Uterus (tissue), 4 donors: Measurements from ENCODE around the gene TMEM270. TPM values are rescaled to one million over a fixed set of nuclear protein-coding genes. Genes with fewer than 3 reads are reported as not detected.

Experiments used
- DNase-seq, 2 donors: peaks; one replicate each; pipeline ENCODE4 v3.0.0-alpha.2; 2019 to 2020
- H3K27ac ChIP-seq, 2 donors: fragments of 200-600 bp; sonication (generic); 1 replicate in 1 of 2; 2 replicates in 1 of 2; pipeline ENCODE4 v1.5.1; 2016 to 2018
- H3K27me3 ChIP-seq, 2 donors: fragments of 200-600 bp; sonication (generic); one replicate each; pipeline ENCODE4 v1.5.1; 2018 to 2019; ENCODE audit warnings: control low read depth in 1 of 2
- H3K36me3 ChIP-seq, 2 donors: fragments of 200-600 bp; sonication (generic); one replicate each; pipeline ENCODE4 v1.5.1; 2019; ENCODE audit warnings: control low read depth in 1 of 2
- H3K4me1 ChIP-seq, 2 donors: fragments of 200-600 bp; sonication (generic); one replicate each; pipeline ENCODE4 v1.5.1; 2018 to 2019; ENCODE audit warnings: control low read depth in 1 of 2
- H3K4me3 ChIP-seq, 2 donors: fragments of 200-600 bp; sonication (generic); 1 replicate in 1 of 2; 2 replicates in 1 of 2; pipeline ENCODE4 v1.5.1; 2018 to 2019; ENCODE audit warnings: mild to moderate bottlenecking in 1 of 2
- H3K9me3 ChIP-seq, 2 donors: fragments of 200-600 bp; sonication (generic); one replicate each; pipeline ENCODE4 v1.5.1; 2019; ENCODE audit warnings: control low read depth in 1 of 2
- POLR2A ChIP-seq, 2 donors: fragments of 450-650 bp; IDR thresholded peaks; one replicate each; pipeline ENCODE4 v1.6.1; 2016; ENCODE audit warnings: antibody characterized with exemption in 2 of 2, mild to moderate bottlenecking in 1 of 2, moderate library complexity in 1 of 2
- intact Hi-C: fragments of 100-400 bp; cut with DNase I; formaldehyde crosslinking; loops from one replicate; pipeline ENCODE4 v1.15.1; 2023; ENCODE audit warnings: low total_unique reads
- total RNA-seq, 4 donors: library from RNA; depleted of rRNA in 3 of 4; stranded (reverse); fragments of >200 nt in 3 of 4; gene quantifications; one replicate each; pipeline versions ENCODE4 v1.1.0 to v1.2.4, GENCODE V29; 2014 to 2023
- TF ChIP-seq, protein P1 (sequence below), 4 experiments: fragments of 200-600 bp in 2 of 4; fragments of 450-650 bp in 2 of 4; sonication (generic) in 2 of 4; IDR thresholded peaks; one replicate each; pipeline ENCODE4 v1.5.1; 2016 to 2019; ENCODE audit warnings: antibody characterized with exemption in 4 of 4, mild to moderate bottlenecking in 2 of 4, moderate library complexity in 1 of 4
- donor health status: DM: yes; HTN: yes; CAD: no.

Gene TMEM270
- total RNA-seq, 4 donors from 2014 or later = 1.1 TPM; not detected in 3

DNA sequence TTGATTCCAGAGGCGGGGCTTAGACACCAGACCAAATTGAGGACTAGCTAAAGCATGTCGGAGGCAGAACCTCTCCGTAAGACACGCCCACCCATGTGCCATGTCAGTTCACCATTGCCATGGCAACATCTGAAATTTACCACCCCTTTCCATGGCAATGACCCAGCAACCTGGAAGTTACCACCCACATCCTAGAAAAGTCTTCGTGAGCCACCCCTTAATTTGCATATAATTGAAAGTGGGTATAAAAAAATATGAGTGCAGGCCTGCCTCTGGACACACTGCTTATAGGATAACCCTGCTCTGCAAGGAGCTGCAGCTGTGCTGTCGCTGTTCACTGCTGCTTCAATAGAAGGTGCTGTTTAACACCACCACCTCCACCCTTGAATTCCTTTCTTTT, 28.0 kb downstream of the TMEM270 start:
- H3K27ac ChIP-seq = no peak overlapping the region
- H3K36me3 ChIP-seq = no peaks in the 10 kb centered on the region
- H3K4me1 ChIP-seq = peaks cover 0 to 22% of the 10 kb centered on the region in 2 donors
- no peaks in the 10 kb centered on the region for H3K27me3 ChIP-seq
- no peak overlapping the region for H3K4me3 ChIP-seq
- no peaks in the 10 kb centered on the region for H3K9me3 ChIP-seq
- TF ChIP-seq POLR2A (IDR thresholded peaks at IDR 0.05) = no peak
- TF ChIP-seq, protein P1, sequence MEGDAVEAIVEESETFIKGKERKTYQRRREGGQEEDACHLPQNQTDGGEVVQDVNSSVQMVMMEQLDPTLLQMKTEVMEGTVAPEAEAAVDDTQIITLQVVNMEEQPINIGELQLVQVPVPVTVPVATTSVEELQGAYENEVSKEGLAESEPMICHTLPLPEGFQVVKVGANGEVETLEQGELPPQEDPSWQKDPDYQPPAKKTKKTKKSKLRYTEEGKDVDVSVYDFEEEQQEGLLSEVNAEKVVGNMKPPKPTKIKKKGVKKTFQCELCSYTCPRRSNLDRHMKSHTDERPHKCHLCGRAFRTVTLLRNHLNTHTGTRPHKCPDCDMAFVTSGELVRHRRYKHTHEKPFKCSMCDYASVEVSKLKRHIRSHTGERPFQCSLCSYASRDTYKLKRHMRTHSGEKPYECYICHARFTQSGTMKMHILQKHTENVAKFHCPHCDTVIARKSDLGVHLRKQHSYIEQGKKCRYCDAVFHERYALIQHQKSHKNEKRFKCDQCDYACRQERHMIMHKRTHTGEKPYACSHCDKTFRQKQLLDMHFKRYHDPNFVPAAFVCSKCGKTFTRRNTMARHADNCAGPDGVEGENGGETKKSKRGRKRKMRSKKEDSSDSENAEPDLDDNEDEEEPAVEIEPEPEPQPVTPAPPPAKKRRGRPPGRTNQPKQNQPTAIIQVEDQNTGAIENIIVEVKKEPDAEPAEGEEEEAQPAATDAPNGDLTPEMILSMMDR (IDR thresholded peaks at IDR 0.05) = no peak
- DNase-seq = no peak
- intact Hi-C loops = no loop called here

DNA sequence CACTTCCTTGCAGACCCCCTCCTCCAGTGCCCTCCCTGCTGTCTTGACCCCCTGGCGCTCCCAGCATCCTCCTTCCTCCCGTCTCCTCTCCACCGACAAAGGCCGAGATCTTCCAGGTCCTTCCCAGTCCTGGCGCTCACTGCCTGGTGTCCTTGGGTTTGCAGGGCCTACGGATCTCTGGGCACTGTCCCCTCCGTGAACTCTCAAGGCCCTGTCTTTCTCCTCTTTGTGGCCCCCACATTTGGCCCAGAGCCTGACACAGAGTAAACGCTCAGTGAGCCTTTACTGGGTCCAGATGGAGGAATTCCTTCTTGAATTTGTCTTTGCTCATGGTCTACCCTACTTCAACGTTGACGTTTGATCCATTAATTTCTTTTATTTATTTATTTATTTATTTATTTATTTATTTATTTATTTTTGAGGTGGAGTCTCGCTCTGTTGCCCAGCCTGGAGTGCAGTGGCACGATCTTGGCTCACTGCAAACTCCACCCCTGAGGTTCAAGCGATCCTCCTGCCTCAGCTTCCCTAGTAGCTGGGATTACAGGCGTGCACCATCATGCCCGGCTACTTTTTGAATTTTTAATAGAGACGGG, 29.7 kb downstream of the TMEM270 start:
- Histone ChIP-seq H3K27ac (no peak overlapping the region), H3K4me1 (peaks cover 5 to 29% of the 10 kb centered on the region in 2 donors), H3K36me3 (no peaks in the 10 kb centered on the region), H3K9me3 (no peaks in the 10 kb centered on the region), H3K4me3 (no peak overlapping the region), H3K27me3 (no peaks in the 10 kb centered on the region)
- no peak for DNase-seq
- no peak for TF ChIP-seq POLR2A (IDR thresholded peaks at IDR 0.05)
- TF ChIP-seq, protein P1 (IDR thresholded peaks at IDR 0.05) = no peak
- intact Hi-C loops = no loop called here

DNA sequence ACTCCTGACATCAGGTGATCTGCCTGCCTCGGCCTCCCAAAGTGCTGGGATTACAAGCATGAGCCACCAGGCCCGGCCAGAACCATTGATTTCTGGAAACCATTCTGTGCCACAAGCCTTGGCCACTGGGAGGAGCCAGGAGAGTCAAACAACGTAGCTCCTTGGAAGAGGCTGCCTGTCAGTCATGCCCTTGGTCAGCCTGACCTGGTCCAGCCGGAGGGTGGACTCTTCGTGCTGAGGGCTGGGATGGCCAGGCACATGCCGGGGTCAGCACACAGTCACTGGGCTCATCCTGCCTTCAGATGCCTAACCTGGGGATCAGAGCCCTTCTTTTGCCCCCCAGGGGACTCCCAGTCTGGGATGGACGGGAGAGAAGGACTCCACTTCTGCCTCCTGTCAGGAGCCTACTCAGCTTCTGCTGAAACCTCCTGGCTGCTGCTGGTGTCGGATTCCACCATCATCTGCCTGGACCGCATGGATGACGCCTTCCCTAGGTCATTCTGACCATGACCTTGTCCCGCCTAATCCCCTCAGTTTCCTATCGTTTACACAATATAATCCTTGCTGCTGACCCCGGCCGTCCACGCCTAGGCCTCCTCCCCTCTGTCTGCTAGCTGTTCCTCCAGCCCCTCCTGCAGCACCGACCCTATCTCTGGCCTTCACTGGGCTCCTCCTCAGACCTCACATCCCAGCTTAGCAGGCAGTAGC, 30.4 kb downstream of the TMEM270 start:
- Histone ChIP-seq H3K4me1 (peaks cover 5 to 25% of the 10 kb centered on the region in 2 donors), H3K36me3 (no peaks in the 10 kb centered on the region), H3K27me3 (no peaks in the 10 kb centered on the region), H3K4me3 (no peak overlapping the region), H3K27ac (peak overlapping the region; percentile 32 to 61), H3K9me3 (no peaks in the 10 kb centered on the region)
- intact Hi-C loops = no loop called here
- no peak for DNase-seq
- TF ChIP-seq, protein P1 (IDR thresholded peaks at IDR 0.05) = no peak
- no peak for TF ChIP-seq POLR2A (IDR thresholded peaks at IDR 0.05)

DNA sequence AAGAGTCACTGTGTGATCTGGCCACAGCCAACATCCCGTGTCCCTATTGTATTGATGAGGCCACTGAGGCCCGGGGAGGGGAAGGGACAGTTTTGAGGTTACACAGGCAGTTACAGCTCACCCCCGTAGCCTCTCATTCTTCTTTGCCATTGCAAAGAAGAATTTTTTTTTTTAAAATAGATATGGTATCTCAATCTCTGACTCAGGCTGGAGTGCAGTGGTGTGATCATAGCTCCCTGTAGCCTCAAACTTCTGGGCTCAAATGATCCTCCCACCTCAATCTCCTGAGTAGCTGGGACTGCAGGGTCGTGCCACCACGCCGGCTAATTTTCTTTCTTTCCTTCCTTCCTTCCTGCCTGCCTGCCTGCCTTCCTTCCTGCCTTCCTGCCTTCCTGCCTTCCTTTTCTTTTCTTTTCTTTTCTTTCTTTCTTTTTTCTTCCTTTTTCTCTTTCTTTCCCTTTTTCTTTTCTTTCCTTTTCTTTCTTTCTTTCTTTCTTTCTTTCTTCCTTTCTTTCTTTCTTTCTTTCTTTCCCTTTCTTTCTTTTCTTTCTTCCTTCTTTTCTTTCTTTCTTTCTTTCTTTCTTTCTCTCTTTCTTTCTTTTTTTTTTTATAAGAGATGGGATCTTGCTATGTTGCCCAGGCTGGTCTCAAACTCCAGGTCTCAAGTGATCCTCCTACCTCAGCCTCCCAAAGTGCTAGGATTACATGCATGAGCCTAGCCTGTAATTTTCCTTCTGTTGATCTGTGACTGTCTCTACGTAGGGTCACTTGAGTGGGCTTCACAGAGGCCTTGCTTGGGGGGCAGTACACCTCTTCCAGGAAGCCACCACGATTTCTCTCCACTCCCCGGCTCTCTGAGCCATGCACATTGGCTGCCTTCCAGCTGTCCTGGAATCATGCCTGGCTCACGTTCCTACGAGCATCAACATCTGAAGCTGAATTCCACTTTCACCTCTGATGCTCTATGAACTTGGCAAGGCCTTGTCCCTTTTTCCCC, 31.3 kb downstream of the TMEM270 start:
- Histone ChIP-seq H3K36me3 (no peaks in the 10 kb centered on the region), H3K9me3 (no peaks in the 10 kb centered on the region), H3K4me3 (no peak overlapping the region), H3K4me1 (peaks cover 5 to 15% of the 10 kb centered on the region in 2 donors), H3K27me3 (no peaks in the 10 kb centered on the region), H3K27ac (peak overlapping the region; percentile 32 to 80)
- DNase-seq = peak in 1 of 2 donors; percentile 68
- intact Hi-C loops = no loop called here
- TF ChIP-seq, protein P1 (IDR thresholded peaks at IDR 0.05) = no peak
- no peak for TF ChIP-seq POLR2A (IDR thresholded peaks at IDR 0.05)
